ENCODE measurements around the gene IDUA.

Gene IDUA

GRCh38 chr4:982814-983213 is 4.0 kb upstream of the IDUA start:
- H3K4me1 ChIP-seq = peaks cover 27 to 58% (median 40%) of the 10 kb centered on the region in 10 experiments
- no peak overlapping the region for H3K27ac ChIP-seq
- no peak overlapping the region for H3K4me2 ChIP-seq
- no peak for TF ChIP-seq Cebpa-rat (IDR thresholded peaks at IDR 0.05)
- H3K9ac ChIP-seq = peak overlapping the region in 2 of 11 experiments; percentile 14 to 20; a peak in 1 of 22 replicates
- H3K4me3 ChIP-seq = no peak overlapping the region
- no peaks in the 10 kb centered on the region for H3K27me3 ChIP-seq
- H4K20me1 ChIP-seq = peaks cover 0 to 12% (median 6%) of the 10 kb centered on the region in 11 experiments; a peak in 16 of 22 replicates
- no peaks in the 10 kb centered on the region for H3K36me3 ChIP-seq
- no peaks in the 10 kb centered on the region for H3K9me3 ChIP-seq (replicated peaks in 1 of 11)

DNA sequence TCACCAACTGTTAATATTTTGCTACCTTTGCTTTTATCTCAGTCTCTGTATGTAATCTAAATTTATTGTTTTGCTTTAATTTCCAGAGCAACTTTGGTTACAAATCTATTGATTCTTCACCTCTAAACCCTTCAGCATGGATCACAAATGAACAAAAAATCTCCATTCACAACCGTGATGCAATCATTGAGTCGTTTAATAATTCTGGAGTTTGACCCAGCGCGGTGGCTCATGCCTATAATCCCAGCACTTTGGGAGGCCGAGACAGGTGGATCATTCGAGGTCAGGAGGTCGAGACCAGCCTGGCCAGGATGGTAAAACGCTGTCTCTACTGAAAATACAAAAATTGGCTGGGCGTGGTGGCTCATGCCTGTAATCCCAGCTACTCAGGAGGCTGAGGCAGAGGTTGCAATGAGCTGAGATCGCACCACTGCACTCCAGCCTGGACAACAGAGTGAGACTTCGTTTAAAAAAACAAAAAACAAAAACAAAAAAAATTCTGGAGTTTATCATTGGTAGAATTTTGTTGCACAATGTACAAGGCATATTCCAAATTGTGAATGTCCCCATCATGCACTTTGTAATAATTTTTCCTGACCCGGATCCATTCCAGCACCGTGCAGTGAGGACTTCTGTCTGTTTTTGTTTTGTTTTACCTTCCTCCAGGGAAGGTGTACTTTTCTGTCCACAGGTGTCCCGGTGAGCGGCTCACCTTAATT is 2.3 kb upstream of the IDUA start:
- peaks cover 0 to 6% (median 3%) of the 10 kb centered on the region in 11 experiments; a peak in 13 of 22 replicates for H3K36me3 ChIP-seq
- no peak for TF ChIP-seq Cebpa-rat (IDR thresholded peaks at IDR 0.05)
- H3K4me2 ChIP-seq = peak overlapping the region; percentile 35 to 98 (median 94); a peak in 19 of 22 replicates
- peaks cover 39 to 56% (median 43%) of the 10 kb centered on the region in 10 experiments for H3K4me1 ChIP-seq
- H3K9ac ChIP-seq = no peak overlapping the region
- H3K4me3 ChIP-seq = no peak overlapping the region
- no peaks in the 10 kb centered on the region for H3K9me3 ChIP-seq (replicated peaks in 1 of 11)
- no peaks in the 10 kb centered on the region for H3K27me3 ChIP-seq
- H3K27ac ChIP-seq = no peak overlapping the region
- peaks cover 0 to 29% (median 23%) of the 10 kb centered on the region in 11 experiments; a peak in 17 of 22 replicates for H4K20me1 ChIP-seq

DNA sequence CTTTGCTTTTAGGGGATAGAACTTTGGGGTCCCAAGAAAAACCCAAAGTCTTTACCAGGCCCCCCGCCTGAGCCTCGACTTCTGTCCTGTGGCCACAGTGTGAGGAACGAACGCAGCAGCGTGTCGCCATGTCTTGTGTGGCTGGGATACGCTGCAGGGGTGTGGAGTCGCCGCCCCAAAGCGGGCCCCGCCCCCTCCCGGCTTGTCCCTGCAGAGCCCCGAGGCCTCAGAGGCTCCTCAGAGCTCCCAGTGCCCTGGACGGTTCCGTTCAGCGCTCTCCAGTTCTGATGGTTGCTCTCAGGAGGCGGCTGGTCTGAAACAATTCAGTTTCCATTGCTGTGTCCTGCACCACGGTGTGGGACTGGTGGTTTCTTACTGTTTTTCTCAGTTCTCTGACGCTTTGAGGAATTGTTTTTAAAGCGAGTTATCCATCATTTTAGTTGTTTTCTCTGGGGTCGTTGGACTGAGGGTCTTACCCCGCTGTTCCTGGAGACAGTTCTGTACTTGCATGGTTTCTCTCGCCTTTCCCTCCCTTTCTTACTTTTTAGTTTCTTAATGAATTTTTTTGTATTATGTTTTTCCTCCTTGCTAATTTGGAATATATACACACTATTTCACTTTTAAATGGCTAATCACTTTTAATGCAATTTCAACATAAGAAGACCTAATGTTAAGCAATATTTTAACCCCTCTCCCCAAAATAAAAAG is 1.6 kb upstream of the IDUA start:
- no peaks in the 10 kb centered on the region for H3K9me3 ChIP-seq (replicated peaks in 1 of 11)
- H3K4me2 ChIP-seq = peak overlapping the region; percentile 35 to 98 (median 94); a peak in 21 of 22 replicates
- H3K4me3 ChIP-seq = no peak overlapping the region
- peaks cover 0 to 14% (median 10%) of the 10 kb centered on the region in 11 experiments; a peak in 16 of 22 replicates for H3K36me3 ChIP-seq
- H3K4me1 ChIP-seq = peaks cover 31 to 49% (median 41%) of the 10 kb centered on the region in 10 experiments
- peak overlapping the region in 1 of 11 experiments; percentile 40; a peak in 1 of 22 replicates for H3K9ac ChIP-seq
- TF ChIP-seq Cebpa-rat (IDR thresholded peaks at IDR 0.05) = no peak
- no peak overlapping the region for H3K27ac ChIP-seq
- H4K20me1 ChIP-seq = peaks cover 0 to 36% (median 31%) of the 10 kb centered on the region in 11 experiments; a peak in 17 of 22 replicates
- H3K27me3 ChIP-seq = no peaks in the 10 kb centered on the region

DNA sequence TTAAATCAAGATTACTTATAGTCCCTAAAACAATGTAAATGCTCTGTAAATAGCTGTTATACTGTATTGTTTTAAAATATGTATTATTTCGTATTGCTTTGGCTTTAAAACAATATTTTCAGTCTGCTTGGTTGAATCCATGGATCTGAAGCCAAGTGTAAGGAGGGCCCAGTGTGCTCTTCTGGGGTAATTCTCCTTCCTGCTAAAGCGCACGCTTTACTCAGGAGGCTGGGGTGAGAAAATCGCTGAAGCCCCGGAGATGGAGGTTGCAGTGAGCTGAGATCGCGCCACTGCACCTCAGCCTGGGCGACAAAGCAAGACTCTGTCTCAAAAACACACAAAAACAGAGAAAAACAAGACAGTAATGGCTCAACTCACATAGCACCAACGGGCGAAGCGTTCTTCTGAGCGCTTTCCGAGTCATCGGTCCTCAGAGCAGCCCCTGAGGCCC is 391 bp upstream of the IDUA start:
- peaks cover 0 to 48% (median 41%) of the 10 kb centered on the region in 11 experiments; a peak in 17 of 22 replicates for H4K20me1 ChIP-seq
- peaks cover 0 to 26% (median 22%) of the 10 kb centered on the region in 11 experiments; a peak in 17 of 22 replicates for H3K36me3 ChIP-seq
- H3K4me3 ChIP-seq = peak overlapping the region; percentile 68 to 85 (median 72)
- TF ChIP-seq Cebpa-rat (IDR thresholded peaks at IDR 0.05) = no peak
- peak overlapping the region; percentile 75 to 86 (median 80) for H3K9ac ChIP-seq
- H3K27ac ChIP-seq = peak overlapping the region; percentile 36 to 79 (median 74); a peak in 20 of 22 replicates
- peak overlapping the region; percentile 73 to 98 (median 95) for H3K4me2 ChIP-seq
- no peaks in the 10 kb centered on the region for H3K9me3 ChIP-seq (replicated peaks in 1 of 11)
- no peaks in the 10 kb centered on the region for H3K27me3 ChIP-seq
- peaks cover 28 to 45% (median 40%) of the 10 kb centered on the region in 10 experiments for H3K4me1 ChIP-seq

DNA sequence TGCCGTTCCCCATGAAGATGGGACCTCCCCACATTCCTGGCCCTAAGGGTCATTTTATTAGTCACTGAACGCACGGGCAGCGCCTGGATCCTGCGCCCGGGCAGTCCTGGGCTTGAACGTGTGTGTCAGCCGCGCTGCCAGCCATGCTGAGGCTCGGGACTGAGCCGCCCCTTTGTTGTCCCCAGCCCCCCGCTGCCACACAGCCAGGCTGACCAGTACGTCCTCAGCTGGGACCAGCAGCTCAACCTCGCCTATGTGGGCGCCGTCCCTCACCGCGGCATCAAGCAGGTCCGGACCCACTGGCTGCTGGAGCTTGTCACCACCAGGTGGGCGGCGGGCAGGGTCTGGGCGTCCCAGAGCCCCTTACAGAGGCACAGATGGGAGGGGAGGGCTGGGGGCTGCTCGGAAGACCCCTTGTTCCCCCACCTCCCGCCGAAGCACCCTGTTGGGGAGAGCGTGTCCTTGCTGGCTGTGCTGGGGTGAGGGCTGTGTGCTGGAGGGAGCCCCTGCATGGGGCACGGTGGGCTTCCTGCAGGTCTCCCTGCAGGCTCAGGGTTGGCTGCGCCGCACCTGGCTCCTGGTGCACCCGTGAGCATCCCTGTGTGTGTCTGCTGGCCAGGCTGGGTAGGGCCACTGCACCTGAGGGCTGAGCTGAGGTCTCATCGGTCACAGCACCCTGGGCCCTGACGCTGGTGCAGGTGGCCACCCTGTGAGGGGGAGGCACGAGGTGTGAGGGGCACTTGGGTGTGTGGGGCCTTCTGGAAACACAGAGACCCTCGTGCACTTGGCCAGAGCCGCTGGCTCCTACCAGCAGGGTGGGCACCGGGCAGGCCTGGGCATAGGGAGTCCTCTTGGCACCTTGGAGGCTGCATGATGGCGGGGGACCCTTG is 1.0 kb downstream of the IDUA start:
- Histone ChIP-seq H3K36me3 (peaks cover 0 to 31% (median 25%) of the 10 kb centered on the region in 11 experiments; a peak in 17 of 22 replicates), H3K4me1 (peaks cover 28 to 48% (median 41%) of the 10 kb centered on the region in 10 experiments), H3K9me3 (replicated peaks in 1 of 11) (no peaks in the 10 kb centered on the region), H3K27ac (peak overlapping the region in 8 of 11 experiments; percentile 45 to 79 (median 76); a peak in 10 of 22 replicates), H3K4me2 (peak overlapping the region; percentile 73 to 98 (median 95)), H4K20me1 (peaks cover 0 to 59% (median 52%) of the 10 kb centered on the region in 11 experiments; a peak in 17 of 22 replicates), H3K27me3 (no peaks in the 10 kb centered on the region), H3K9ac (peak overlapping the region; percentile 75 to 86 (median 80)), H3K4me3 (peak overlapping the region; percentile 68 to 85 (median 72))
- TF ChIP-seq Cebpa-rat (IDR thresholded peaks at IDR 0.05) = no peak

DNA sequence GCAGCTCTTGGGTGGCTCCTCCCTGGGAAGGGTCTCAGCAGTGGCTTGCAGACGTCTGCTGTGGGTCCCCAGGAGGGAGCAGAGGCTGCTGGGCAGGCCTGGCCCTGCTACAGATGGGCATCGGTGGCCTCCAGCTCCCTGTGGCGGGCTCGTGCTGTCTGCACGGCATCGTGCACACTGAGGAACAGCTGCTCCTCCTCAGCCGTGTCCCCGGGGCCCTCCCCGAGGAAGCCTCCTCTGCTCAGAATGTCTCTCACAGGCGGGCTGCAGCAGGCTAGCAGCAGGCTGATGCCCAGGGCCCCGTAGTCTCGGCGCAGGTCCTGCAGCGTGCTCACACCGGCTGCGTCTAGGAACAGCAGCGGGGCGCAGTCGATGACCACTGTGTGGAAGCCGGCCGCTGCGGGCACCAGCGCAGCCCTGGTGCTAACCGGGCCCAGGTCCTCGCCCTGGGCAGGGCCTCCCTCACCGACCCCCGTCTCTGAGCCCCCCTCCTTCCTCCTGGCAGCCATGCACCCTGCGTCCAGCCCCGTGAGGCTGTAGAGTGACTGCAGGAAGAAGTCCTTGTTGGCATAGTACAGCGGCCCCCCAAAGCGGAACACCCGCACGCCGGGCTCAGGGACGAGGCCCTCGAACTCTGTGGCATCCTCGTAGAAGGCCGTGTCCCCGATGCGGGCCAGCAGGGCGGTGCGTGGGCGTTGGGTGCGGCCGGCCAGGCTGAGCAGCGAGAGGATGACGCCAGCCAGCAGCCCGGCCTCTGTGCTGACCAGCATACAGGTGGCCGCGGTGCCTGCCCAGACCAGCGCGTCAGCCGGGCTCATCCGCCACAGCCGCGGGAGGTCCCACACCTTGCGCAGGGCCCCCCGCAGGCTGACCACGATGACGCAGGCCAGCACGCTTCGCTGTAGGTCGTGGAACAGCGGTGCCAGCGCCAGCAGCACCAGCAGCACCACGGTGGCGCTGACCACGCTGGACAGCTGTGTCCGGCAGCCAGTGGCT is 2.2 kb downstream of the IDUA start:
- Histone ChIP-seq H3K9me3 (replicated peaks in 1 of 11) (no peaks in the 10 kb centered on the region), H3K27me3 (no peaks in the 10 kb centered on the region), H4K20me1 (peaks cover 0 to 69% (median 63%) of the 10 kb centered on the region in 11 experiments; a peak in 17 of 22 replicates), H3K4me2 (peak overlapping the region; percentile 73 to 98 (median 95); a peak in 20 of 22 replicates), H3K9ac (peak overlapping the region in 4 of 11 experiments; percentile 6 to 52 (median 30); a peak in 4 of 22 replicates), H3K4me1 (peaks cover 28 to 48% (median 41%) of the 10 kb centered on the region in 10 experiments), H3K36me3 (peaks cover 0 to 31% (median 25%) of the 10 kb centered on the region in 11 experiments; a peak in 17 of 22 replicates), H3K27ac (no peak overlapping the region), H3K4me3 (no peak overlapping the region)
- no peak for TF ChIP-seq Cebpa-rat (IDR thresholded peaks at IDR 0.05)

GRCh38 chr4:989722-990471 is 3.1 kb downstream of the IDUA start:
- peaks cover 0 to 75% (median 67%) of the 10 kb centered on the region in 11 experiments; a peak in 17 of 22 replicates for H4K20me1 ChIP-seq
- TF ChIP-seq Cebpa-rat (IDR thresholded peaks at IDR 0.05) = no peak
- peaks cover 0 to 4% (median 0%) of the 10 kb centered on the region in 11 experiments; a peak in 8 of 22 replicates for H3K27me3 ChIP-seq
- H3K4me3 ChIP-seq = no peak overlapping the region
- no peaks in the 10 kb centered on the region for H3K9me3 ChIP-seq (replicated peaks in 1 of 11)
- peaks cover 0 to 31% (median 25%) of the 10 kb centered on the region in 11 experiments; a peak in 17 of 22 replicates for H3K36me3 ChIP-seq
- H3K27ac ChIP-seq = no peak overlapping the region
- H3K9ac ChIP-seq = no peak overlapping the region
- no peak overlapping the region for H3K4me2 ChIP-seq
- peaks cover 26 to 46% (median 38%) of the 10 kb centered on the region in 10 experiments for H3K4me1 ChIP-seq

Measured in BLaER1 treated with 17β-estradiol and CSF1 and Interleukin-3, amounts not matched to agents 10 nM and 100 nM (cell line).